NAMALWA (cell line): ENCODE data around the gene ZNF143.
"Not testable (repeated sequence)": the region's sequence is repeated elsewhere in the genome, so short reads cannot be mapped to it uniquely, and the experiment has no call there.

Experiments used
- DNase-seq: peaks from one replicate; pipeline ENCODE4 v3.0.0-alpha.2; 2015; ENCODE audit warnings: low spot score

ZNF143 gene

DNA sequence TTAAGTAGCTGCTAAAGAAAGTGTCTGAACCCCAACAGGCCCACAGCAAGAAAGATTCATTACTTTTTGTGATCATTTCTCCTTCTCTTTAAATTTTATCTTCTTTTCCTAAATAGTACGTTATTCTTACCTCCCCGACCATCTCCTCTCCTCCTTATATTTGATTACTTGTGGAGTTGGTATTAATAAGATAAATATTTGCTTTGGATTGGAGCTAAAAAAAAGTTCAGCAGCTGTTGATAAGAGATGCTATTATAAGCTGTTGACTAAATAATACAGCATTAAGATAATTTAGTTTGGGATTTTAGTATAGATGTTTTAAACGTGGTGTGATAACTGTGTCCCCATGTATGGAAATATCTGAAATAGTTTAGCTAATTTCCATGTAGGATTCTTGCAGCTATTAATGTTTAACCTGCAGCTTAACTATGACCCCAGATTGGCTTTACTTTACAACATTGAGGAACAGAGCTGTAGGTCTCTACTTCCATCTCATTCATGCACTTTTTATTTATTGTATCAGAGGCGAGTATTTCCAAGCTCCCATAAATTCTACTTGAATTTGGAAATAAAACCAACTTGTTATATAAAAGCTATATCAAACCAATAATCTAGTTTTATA is 37.8 kb downstream of the ZNF143 start:
- no peak for DNase-seq

DNA sequence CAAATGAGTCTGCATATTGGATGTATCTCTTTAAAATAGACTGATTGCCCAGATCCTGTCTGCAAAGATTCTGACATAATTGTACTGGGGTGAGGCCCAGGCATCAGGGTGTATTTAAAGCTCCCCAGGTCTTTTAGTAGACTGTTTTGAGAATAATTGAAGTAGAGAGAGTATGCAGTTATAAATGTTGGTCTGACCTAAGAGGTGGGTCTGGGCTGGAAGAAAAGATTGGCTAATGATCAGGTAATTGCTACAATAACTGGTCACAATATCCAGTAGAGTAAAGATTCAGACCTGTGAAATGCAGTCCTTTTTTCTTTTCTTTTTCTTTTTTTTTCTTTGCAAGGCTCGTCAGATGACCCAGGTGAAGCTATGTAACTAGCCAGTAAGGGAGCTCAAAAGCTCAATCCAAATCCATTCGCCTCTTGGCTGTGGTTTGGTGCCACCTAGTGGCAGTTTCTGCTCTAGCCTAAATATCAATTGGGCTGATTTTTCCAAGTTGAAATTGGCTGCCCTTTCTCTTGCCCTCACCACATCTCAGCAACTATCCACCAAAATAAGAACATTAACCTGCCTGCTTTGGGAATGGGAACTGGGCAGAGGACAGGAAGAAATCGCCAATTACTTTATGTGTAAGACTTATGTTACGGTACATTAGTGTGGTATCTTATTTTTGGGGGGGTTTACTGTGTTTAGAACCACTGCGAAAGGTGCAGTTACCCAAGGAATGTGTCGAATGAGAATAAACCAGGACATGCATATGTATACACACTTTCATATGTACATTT is 45.9 kb downstream of the ZNF143 start:
- DNase-seq: peak; percentile 88

DNA sequence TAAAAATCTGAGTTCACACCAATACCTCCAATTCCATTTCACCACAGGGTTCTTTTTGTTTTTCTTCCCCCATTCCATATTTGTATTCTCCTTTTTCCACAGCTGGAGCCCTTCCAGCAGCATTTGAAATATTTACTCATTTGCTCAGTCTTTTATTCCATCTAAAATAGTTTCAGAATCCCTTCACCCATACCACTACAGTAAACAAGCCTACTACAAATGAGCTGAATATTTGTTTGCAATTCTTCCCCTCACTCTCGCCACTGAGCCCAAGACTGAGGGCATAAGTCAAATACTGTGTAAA is 46.4 kb downstream of the ZNF143 start:
- no peak for DNase-seq

DNA sequence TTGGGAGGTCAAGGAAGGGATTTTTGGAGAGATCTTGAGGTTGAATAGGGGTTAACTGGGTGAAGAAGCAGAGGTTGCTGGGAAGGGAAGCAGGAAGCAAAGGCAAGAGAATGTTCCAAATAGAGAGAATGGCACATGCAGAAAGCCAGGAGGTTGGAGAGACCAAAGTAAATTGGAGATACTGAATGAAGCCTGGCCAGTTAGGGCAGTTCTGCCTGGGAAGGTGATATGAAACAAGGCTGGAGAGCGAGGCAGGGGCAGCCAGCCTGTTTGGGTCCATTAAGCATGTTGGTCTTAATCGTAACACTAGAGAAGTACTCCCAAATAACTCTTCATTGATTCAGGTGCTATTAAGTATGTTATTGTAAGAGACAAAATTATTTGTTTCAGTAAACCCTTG is 48.2 kb downstream of the ZNF143 start:
- DNase-seq: no peak

DNA sequence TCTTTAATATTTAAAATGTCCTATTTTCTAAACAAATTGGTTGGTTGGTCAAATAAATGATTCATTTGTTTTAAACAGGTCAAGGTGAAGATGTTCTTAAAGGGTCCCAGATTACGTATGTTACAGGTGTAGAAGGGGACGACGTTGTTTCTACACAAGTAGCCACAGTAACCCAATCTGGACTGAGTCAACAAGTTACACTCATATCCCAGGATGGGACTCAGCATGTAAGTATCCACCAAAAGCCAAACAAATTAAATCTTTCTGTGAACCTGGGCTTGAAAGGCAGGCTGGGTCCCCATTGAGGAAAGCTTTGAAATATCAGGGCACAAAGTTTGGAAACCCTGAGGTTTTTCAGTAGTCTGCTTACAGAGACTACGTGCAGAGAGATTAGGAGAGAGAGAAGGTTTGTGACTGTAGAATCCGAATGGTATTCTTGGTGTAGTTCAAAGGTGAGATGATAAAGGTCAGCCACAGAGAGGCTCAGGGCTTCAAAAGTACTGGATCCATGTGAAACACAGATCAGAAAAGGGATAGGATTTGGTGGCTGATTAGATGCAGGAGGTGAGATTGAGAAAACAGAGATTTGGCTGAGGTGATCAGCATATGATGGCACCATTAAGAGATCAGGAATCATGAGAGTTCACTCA is 51.7 kb downstream of the ZNF143 start:
- no peak for DNase-seq

DNA sequence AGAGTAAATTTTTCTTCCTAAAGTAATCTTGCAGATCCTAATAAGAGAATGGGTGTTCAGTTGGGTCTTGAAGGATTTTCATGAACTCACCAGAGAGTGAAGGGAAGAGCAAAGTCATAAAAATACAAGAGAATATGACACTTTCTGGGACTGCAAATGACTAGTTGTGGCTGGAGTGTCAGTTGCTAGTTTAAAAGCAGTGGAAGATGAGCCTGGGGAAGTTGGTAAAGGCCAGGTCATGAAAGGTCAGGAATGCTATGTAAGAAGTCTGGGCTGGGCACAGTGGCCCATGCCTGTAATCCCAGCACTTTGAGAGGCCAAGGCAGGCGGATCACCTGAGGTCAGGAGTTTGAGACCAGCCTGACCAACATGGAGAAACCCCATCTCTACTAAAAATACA is 53.8 kb downstream of the ZNF143 start:
- not testable (repeated sequence) for DNase-seq

DNA sequence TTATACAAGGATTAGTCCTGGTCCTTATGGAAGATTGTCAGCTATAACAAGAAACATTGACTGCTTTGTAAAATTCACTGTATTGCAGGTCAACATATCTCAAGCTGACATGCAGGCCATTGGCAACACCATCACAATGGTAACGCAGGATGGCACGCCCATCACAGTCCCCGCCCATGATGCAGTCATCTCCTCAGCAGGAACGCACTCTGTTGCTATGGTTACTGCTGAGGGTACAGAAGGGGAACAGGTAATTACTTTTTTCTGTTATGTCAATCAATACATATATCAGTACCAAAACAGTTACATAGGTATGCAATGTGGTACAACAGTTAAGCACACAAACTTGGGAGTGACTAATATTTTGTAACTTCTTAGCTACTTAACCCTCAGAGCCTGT is 55.3 kb downstream of the ZNF143 start:
- DNase-seq: no peak

DNA sequence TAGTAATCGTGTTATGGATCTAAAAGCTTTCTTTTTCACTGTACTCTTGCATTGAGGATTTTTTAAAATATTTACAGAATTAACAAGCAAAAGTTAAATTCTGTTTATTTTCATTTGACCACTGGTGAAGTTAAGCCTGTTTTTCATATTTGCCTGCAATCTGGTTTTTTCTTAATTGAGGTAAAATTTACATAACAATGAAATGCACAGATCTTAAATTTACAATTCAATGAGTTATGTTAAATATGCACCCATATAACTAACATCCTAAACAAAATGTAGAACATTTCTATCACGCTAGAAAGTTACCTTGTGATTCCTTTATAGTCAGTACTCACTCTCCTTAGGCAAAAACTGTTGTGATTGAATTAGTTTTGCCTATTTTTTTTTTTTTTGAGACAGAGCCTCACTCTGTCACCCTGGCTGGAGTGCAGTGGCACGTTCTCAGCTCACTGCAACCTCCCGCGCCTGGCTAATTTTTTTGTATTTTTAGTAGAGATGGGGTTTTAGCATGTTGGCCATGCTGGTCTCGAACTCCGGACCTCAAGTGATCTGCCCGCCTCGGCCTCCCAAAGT is 58.1 kb downstream of the ZNF143 start:
- DNase-seq: no peak

DNA sequence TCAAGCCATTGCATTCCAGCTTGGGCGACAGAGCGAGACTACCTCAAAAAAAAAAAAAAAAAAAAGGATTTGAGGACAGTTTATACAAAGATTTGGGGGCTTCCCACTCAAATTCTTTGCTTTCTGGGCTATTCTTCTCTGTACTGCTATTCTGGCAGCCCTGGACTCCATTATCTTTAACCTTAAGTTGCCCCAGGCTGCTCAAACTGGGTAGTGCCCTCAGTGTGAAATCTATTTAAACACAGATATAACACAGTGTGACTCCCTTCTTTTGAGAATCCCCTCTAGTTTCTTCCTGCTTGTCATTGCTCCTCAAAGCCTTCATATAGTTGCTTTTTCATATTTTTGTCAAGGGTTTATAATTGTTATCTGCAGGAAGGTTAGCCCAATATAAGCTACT is 63.2 kb downstream of the ZNF143 start:
- DNase-seq: no peak

DNA sequence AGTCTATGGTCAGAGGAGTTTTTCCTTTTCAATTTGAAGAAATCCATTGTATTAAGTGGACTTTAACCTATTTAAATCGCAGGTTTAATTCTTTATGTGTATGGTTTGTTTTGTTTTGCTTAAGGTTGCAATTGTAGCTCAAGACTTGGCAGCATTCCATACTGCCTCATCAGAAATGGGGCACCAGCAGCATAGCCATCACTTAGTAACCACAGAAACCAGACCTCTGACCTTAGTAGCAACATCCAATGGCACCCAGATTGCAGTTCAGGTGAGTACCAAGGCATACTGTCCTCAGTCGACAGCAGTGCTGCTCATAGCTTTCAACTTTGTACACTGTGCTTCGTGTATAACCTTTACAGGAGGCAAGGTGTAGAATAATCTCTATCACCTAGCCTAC is 64.3 kb downstream of the ZNF143 start:
- DNase-seq: no peak

DNA sequence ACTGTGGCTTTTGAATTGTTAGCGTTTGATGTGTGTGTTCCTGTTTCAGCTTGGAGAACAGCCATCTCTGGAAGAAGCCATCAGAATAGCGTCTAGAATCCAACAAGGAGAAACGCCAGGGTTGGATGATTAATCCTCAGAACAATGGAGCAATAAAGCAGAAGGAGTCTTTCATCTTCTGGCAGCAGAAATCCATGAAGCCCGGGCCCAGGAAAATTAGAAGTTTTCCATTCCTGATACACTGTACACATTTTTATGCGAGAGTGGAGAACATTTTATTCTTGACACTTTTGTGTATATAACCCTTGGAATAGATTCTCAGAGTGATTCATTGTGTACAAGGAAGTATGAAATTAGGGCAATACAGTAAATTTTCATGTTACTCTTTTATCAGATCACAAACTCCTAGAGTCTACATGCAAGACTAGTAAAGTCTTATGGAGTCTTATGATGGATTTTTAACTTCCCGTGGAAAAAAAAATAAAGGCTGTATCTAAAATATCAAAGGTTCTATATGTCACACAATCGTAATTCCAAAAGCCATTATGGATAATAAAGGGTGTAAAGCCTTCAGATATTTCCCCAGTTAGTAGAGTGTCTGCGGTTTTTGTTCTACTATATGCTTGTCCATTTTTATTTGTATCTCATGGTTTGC is 66.8 kb downstream of the ZNF143 start:
- no peak for DNase-seq

DNA sequence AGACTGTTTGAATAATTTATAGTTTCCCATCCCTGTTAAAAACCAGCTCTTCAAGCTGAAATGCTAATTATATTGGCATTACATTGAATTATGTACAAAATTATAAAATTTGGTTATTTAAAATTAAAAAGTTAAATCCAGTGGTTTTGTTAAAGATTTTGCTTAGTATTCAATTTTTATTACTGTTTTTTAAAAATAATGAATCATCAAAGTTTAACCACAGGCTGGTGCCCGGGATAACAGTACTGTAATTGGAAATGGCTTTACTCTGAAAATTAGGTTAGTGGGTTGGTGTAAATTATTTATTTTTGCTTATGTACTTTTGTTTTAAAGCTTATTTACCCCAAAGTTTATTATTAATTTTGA is 67.3 kb downstream of the ZNF143 start:
- no peak for DNase-seq

DNA sequence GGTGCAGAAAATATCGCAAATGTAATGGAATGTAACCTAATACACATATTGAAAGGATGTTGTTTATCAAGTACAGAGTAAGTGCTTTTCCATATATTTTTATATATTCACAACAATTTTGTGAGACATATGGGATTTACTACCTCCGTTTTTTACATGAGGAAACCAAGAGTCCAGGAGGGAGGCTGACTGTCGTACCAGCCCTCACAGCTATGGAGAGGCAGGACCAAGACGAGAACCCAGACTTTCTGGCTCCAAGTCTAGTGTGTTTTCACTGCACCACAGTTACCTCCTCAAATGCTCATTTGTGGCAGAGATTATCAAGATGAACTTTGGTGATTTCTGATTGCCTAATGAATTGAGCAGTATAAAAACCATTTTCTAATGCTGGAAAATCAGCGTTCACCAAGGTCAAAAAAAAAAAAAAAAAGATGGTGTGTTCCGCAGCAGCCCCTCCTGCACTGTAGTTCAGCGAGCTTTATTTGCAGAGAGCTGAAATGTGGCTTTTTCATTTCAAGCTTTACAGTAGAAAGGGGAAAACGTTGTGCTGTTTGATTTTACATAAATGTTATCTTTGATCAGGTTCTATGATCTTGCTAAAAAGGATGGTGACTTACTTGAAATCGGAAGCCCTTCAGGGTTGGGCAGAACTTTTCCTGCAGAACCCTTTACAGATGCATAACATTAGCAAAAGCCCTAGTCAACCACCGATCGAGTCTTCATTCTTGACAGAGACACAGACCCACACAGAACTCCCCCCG is 67.9 kb downstream of the ZNF143 start:
- DNase-seq: no peak

DNA sequence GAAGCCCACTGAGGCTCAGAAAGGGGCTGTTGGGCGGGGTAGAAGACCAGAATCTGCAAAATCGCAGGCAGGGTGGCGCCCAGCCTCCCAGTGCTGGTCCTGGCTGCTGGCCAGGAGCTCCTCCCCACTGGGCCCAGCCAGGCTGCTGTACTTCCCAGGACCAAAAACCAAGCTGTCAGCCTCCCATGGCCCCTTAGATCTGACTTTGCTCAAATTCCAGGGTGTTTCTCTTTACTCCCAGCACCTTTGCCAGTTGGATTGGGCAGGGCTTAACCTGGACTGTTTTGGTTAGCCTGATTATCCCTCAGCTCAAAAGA is 68.5 kb downstream of the ZNF143 start:
- DNase-seq: no peak

DNA sequence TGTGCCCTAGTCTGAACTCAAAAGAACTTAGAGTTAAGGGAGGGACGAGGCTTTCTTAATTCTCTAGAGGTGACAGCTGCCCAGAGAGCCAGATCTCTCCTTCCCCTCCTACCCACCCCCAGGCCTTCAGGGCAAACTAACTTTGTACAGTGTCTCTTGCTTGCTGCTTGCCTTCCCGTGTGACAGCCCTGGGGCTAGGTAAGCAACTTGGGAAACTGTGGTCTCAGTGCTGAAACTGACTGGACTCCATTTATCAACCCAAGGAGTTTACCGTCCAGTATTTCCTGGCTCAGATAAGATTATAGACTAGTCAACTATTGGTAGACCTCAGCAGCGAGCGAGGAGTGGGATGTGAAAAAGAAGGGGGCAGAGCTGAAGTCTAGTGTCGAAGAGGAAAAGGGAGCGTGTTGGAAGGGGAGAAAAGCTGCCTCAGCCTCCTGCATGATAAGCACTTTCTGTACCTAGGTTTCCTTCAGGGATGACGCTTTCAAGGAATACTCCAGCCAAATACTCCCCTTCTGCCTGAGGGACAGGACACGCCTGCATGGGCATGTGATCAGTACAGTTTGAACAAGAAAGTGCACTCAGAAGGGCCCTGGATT is 69.3 kb downstream of the ZNF143 start:
- DNase-seq: no peak

DNA sequence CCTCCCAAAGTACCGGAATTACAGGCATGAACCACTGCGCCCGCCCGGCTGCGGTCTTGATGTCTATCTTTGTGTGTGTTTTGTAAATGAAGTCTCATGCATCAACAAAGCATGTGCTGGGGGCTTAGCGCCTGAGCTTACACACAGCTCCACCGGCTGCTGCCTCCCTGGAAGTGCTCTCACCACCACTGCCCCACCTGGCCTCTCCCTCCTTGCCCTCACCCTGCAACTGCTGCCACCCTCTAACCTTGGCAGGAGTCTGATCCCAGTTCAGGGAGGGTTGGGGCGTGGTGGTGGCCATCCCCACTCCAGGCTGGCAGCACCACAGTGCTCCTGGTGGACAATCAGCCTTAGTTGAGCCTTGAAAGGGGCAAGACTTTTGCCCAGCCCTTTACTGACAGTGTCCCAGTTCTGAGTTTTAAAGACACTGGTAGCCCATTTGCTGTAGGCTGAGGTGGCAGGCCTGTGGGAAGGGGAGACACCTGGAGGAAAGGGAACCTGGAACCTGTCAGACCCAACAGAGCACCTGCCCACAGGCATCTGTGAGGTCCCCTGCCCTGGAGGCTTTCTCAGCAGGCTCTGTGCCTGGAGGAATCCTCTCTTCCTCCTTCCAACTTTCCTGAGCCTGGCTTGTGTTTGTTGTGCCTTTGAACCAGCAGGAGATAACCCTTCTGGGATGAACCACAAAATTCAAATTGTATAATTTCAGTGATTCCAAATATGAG is 70.3 kb downstream of the ZNF143 start:
- DNase-seq: no peak

DNA sequence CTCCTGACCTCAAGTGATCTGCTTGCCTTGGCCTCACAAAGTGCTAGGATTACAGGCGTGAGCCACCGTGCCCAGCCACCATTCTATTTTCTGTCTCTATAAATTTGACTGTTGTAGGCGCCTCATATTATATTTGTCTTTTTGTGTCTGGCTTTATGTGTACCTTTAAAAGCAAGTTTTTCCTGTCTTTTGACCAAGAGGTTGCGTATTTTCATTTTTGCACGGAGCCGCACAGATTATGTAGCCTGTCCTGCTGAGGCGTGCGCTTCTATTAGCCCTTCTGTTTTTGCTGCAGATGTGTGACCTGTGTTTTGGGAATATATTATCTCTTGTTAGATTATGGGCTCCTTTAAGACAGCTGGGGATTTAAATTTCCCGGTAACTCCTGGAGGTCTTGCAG is 72.2 kb downstream of the ZNF143 start:
- no peak for DNase-seq

DNA sequence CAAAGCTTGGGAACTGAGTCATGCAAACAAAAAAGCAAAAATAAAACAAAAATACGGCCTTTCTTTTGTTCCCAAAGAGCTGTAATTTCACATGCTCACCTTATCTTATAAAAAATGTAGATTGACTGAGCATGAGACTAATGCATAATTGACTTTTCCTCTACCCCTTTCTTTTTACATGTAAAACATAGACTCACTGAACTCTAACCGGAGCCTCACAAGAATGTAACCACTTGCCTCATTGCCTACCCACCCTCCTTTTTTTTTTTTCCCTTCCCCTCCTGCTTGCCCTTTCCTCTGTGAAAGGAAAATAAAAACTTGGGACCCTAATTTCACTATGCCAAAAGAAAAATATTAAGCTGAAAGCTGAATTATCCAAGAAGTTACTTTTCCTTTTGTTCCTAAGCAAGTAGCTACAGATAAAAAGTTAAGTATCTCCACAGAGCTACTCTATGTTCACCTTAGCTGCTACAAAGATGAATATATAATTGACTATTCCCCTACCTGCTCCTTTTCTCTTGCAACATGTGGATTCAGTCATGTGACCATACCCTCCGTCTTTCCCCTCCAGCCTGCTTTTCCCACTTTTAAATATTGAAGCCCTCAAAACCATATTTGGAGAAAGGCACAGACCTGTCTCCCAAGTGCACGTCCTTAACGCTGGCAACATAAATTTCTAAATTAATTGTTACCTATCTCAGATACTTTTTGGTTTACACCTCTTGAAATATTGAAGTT is 73.1 kb downstream of the ZNF143 start:
- no peak for DNase-seq

DNA sequence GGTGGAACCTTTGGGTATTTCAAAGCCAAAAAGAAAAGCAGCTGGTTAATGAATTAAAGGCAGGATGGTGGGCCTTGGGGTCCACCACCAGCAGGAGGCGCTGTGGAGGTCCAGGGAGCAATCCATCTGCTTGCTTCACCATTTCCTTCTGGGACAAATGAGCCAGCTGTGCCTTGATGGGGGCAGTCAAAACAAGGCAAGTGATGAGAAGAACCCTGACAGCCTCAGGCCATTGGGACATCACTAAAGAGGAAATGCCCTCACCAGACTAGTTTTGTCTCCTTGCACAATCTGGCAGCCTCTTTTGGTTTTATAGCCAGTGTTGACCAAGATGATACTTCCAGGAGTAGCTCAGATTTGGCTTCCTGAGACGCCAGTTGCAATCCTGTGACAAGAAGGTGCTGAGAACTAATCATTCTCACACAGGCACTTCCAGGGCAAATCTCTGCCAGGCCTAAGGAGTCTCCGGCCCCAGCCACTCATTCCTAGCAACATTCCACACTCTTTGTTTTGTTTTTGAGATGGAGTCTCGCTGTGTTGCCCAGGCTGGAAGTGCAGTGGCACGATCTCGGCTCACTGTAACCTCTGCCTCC is 74.5 kb downstream of the ZNF143 start:
- DNase-seq: peak; percentile 72

DNA sequence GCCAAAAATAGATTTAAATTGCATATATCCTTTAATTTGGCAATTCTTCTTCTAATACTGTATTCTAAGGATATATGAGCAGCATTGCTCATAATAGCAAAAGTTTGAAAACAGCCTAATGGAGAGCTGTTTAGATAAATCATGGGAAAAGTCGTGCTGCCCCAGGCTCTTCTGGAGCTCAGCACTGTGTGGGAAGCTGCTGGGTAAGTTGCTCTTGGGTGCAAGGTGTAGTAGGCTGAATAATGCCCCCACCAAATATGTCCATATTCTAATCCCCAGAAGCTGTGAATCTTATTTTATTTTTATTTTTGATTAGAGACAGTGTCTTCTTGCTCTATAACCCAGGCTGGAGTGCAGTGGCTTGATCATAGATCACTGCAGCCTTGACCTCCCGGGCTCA is 77.7 kb downstream of the ZNF143 start:
- no peak for DNase-seq
